H54 (cell line): ENCODE results near the gene CCDC92.
"Not testable (repeated sequence)": the region's sequence is repeated elsewhere in the genome, so short reads cannot be mapped to it uniquely, and the experiment has no call there.

ENCODE experiments used
- DNase-seq: peaks from one replicate; pipeline ENCODE4 v3.0.0; 2011; ENCODE audit warnings: low spot score, mixed read lengths; ENCODE audit not compliant: insufficient read length
- FAIRE-seq: peaks from 3 replicates; lab custom pipeline; 2011; peaks lifted over from hg19 to GRCh38; lab: Jason Lieb, UNC
- POLR2A ChIP-seq: IDR thresholded peaks from 2 replicates; pipeline ENCODE4 v1.6.1; 2011; ENCODE audit warnings: low read depth, mild to moderate bottlenecking, low read length

CCDC92 gene

DNA sequence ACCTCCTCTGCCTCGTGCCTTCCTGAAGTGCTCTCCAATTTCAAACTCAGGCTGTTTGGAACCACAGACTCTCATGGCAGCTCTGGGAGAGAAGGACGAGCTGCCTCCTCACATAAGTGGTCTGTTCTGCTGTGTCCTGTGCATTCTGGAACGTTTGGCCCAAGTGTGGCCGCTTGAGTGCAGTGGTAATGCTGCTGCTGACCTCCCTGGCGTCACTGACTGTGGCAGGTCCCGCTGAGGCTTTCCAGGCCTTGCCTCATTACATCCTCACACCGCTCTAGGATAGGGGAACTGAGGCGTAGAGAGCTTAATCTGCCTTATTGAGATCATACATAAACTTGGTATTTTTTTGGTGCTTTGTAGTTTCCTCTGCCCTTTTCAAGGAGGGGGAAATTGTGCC, 14.2 kb downstream of the CCDC92 start:
- TF ChIP-seq POLR2A: no peak
- DNase-seq: no peak
- no peak for FAIRE-seq

DNA sequence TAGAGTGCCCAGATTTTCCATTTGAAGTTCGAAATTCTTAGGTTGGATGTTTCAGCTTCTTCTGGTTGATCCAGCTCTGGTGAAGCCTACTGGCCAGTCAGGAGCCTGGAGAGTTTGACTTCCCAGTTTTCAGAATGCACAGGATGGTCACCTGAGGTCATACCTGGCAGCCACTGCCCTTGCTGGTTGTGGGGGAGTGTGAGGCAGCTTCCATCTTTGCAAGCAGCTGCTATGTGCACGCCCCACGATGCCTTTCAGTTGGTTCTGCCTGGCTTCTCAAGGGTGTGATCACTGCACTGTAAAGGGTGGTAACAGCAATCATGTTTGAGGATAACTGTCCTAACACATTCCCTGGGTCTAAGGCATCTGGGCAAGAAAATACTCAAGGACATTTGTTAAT, 15.4 kb downstream of the CCDC92 start:
- DNase-seq: no peak
- no peak for FAIRE-seq
- TF ChIP-seq POLR2A: no peak

DNA sequence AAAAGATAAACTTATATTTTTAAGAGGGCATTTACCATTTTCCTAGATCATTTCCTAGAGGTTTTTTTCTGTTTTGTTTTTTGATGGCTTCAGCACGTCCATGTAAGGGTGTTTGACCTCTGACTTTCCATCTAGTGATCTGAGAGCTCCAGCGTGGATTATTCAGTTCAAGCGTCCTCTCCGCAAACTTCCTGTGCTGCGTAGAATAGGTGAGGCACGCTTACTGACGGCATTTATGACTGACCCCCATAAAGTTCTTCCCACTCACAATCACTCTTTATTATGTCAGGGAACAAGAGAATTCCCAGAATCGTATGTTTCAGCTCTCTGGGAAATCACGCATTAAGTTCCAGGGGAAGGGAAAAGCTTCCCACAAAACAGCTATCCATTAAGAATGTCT, 16.4 kb downstream of the CCDC92 start:
- no peak for FAIRE-seq
- DNase-seq: no peak
- TF ChIP-seq POLR2A: no peak

DNA sequence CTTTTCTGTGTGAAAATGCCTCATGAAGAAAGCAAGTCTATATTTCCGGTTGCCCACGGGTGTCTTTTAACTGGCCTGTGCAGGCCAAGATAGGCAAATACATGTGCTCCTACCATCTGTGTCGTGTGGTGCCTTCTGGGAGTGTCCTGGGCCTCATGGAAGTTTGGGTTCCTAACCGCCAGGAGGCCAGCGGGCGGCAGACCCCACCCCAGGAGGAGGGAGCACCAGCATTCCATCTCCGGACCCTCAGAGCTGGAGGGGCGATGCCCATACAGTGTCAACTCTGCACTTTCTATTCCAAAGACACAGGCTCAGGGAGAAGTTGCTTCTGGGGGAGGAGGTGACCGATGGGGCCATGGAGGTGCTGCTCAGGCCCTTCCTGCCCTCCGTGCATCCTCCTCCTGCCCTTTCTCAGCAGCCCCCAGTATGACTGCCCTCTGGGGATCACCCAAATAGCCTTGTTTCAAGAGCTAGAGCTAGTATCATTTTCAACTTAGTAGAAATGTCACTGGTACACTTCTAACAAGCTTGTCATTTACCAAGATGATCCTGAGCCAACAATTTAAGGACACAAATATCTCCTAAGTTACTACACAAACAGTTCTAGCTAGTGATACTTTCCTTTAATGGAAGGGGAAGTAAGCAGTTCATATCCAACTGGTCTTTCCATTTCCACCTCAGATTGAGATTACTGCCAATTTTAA, 17.8 kb downstream of the CCDC92 start:
- no peak for DNase-seq
- no peak for FAIRE-seq
- TF ChIP-seq POLR2A: no peak

DNA sequence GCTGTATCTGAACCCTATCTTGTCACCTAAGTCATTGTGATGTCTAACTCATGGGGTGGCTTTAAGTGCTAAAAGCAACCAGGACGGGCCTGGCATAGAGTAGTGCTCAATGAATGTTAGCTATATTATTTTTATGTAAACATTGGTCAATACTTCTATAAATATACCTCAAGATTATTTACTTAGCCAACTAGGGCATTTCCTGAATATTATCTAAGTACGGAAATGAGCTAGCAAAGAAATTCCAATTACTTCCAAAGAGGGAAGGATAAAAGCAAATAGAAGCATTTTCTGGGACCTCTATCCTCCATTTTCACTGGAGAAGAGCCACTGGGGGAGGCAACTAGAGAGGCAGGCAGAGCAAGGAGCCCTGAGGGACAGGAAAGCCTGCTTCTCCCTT, 20.6 kb downstream of the CCDC92 start:
- no peak for TF ChIP-seq POLR2A
- no peak for FAIRE-seq
- no peak for DNase-seq

DNA sequence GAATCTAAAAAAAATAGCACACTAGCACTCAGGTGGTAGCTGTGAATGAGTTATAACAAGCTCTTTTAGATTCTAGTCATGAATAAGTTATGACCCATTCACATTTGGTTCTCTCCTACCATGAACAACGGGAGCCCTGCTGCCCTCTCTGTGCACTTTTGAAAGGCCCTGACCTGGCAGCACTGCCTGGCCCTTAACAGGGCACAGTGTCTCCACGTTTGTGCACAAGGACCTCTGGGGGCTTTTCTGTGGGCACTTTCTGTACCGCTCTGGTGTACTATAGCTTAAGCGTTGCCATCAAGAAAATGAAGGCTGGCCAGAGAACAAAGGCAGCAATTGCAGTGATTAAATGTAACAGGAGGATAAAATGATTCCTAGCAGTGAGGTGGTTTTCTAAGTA, 21.2 kb downstream of the CCDC92 start:
- TF ChIP-seq POLR2A: no peak
- FAIRE-seq: no peak
- no peak for DNase-seq

DNA sequence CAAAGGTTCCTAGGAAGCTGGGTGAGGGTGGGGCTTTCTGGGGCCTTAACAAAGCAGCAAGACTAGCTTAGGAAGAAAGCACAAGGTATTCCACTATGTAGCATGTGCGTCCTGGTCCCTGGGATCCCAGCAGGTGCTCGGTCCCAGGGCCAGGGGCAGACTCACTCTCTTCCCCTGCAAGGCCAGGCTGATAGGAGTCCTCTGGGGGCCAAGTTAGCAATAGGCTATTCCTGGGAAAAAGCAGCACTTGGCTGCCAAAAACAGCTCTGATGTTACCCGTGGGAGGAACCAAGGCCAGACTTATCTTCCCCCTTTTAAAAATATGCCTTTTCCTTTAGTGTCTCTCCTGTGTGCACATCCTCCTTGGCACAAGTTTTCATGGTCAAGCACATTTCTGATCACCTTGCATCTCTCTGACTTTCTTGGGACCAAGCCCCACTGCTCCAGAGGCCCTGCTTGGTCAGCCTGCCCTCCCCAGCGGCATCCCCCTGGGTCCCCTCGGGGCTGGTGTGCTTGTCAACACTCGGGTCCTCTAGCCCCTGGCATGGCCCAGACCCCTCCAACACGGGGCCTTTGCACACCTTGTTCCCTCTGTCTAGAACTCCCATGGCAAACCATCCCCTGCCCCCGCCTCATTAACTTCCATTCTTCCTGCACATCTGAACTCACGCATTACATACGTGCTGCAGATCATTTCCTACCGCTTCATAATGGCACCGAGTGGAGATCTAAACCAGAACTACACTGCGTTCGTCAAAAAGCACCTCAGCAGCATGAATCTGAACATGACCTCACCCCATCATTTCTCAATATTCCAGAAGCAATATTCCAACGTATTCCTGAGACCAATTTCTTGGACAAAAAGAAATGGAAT, 21.9 kb downstream of the CCDC92 start:
- DNase-seq (no peak), FAIRE-seq (no peak)
- no peak for TF ChIP-seq POLR2A

DNA sequence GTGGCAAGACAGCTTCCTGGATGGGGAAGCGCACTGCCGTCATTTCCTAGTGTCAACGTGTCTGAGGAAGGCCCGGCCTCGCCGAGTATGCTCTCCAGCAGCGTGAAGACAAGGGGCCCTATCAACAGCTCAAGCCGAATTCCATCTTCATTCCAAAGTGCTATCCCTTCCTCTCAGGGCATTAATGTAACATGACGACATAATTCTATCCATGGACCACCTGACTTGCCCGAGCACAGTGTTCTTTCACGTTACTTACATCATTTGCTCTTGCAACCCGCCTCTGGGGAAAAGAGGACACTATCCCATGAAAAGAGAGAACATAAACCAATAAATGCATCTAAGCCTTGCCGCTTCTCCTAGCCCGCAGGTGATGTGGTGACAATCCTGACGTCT, 22.9 kb downstream of the CCDC92 start:
- no peak for FAIRE-seq
- DNase-seq: no peak
- no peak for TF ChIP-seq POLR2A

DNA sequence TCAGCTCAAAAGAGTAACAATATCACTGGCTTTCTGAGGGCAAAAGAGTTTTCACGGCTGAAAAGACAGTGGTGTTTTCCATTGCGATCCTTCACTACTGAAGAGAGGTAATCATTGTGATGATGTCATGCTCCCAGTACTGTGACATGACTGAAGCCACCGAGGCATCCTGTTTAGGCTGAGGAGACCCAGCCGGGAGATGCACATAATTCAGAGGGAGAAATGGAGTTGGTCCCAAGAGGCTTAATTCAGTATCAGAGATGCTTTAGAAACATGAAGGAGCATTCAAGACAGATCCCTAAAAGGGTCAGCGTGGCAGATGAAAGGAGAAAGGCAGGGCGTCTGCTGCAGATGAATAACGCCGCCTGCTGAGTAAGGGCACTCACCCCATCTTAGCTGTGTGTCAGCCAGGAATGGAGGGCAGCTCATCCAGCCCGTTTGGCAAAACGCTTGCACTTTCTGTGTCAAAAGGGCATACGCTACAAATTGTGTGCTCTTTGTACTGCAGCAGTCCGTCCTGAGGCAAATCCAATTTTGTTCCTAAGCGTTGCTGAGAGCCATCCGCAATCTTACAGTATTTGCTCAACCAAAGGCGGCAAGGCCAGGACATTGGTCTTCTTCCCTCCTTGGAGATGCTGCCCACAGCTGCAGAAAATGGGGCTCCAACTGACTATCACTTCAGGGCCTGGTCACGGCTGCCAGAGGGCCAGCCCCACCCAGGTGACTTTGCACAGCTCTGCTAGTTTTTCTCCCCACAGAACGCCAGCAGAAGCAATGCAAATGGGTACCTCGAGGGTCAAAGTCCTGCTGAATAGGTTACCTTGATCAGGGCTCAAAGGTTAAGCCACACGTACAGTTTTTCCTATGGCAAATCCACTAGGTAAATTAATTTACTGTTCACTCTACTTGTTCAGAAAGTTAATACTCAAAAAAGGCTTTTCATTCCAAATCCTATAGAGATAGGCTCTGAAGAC, 23.5 kb downstream of the CCDC92 start:
- DNase-seq: no peak
- TF ChIP-seq POLR2A: no peak
- no peak for FAIRE-seq

DNA sequence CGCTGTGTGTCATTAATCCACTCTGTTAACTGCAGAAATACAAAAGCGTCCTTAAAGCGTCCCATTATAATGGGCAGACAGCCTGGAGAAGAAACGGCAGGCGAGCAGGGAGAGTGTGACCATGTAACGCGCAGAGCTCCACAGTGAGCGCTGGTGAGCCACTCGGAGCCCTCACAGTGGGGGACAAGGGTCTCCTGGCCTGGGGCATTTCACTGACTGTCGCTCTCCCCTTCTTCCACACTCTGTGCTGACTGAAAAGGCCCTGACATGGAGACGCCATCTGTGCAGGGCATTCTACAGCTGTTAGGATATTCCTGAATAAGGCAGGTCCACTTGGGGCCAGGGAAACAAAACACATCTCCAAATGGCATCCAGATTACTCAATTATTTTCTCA, 24.2 kb downstream of the CCDC92 start:
- FAIRE-seq: no peak
- DNase-seq: no peak
- TF ChIP-seq POLR2A: no peak

DNA sequence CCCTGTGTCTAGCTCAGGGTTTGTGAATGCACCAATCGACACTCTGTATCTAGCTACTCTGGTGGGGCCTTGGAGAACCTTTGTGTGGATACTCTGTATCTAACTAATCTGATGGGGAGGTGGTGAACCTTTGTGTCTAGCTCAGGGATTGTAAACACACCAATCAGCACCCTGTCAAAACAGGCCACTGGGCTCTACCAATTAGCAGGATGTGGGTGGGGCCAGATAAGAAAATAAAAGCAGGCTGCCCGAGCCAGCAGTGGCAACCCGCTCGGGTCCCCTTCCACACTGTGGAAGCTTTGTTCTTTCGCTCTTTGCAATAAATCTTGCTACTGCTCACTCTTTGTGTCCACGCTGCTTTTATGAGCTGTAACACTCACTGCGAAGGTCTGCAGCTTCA, 25.1 kb downstream of the CCDC92 start:
- not testable (repeated sequence) for DNase-seq, FAIRE-seq

DNA sequence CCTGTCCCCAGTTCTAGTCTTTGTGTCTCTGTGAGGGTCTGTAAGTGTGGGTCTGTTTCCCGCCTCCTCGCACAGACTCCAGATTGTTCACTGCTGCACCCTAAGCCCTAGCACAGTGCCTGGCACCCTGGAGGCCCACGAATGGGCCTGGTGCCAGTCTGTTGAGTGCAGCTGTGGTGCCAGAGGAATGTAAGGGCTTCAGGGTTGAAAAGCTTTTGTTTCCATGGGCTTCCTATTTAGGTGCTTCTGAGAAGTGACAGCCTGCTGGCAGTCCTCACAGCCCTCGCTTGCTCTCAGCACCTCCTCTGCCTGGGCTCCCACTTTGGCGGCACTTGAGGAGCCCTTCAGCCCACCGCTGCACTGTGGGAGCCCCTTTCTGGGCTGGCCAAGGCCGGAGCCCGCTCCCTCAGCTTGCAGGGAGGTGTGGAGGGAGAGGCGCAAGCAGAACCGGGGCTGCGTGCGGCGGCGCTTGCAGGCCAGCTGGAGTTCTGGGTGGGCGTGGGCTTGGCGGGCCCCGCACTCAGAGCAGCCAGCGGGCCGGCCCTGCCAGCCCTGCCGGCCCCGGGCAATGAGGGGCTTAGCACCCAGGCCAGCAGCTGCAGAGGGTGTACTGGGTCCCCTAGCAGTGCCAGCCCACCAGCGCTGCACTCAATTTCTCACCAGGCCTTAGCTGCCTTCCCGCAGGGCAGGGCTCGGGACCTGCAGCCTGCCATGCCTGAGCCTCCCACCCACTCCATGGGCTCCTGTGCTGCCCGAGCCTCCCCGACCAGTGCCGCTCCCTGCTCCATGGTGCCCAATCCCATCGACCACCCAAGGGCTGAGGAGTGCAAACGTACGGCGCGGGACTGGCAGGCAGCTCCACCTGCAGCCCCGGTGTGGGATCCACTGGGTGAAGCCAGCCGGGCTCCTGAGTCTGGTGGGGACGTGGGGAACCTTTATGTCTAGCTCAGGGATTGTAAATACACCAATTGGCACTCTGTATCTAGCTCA, 25.8 kb downstream of the CCDC92 start:
- not testable (repeated sequence) for FAIRE-seq, DNase-seq

DNA sequence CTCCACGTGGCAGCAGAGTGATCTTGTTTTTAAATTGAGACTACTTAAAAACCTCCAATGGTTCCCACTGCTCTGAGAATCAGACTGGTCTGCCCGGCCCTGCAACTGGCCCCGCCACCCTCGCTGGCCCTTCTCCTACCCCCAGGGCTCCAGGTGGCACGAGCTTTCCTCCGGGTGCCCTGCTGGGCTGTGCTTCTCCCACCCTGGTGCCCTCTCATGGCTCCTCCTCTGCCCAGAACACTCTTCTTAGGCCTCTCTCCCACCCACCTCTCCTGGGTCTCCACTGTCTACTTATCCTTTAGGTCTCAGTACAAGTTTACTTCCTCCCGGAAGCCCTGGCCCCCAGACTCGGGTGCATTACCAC, 26.5 kb downstream of the CCDC92 start:
- DNase-seq (no peak), FAIRE-seq (no peak)
- no peak for TF ChIP-seq POLR2A
